Kidney tubule cell (primary cell): Measurements from ENCODE around the gene MAMSTR.

Experiments used
- DNase-seq: peaks from one replicate; pipeline ENCODE4 v3.0.0-alpha.2; 2018; ENCODE audit warnings: low spot score

The MAMSTR gene

GRCh38 chr19:48746738-48747575 lies 27.4 kb upstream of the MAMSTR start, which contains the start of gene IZUMO1:
IZUMO1 (minus strand) TSS chr19:48746909; CDS start chr19:48745859, 1,050 bp downstream.
- peak; percentile 89 for DNase-seq

DNA sequence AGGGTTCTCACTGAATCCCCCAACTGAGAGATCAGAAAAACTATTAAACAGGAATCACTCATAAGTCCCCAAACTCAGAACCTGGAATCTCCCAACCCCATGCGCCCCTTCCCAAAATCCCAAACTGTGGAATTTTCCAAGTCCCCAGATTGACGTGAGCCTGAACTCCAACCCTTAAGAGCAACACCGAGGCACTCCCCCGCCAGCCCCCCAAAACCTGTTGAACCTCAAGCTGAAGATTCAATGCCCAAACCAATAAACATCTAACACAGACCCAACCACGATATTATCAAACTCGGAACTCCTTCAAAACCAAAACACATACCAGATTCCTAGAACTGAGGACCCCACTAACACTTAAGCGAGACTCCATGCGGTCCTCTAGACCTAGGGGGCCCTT lies 26.6 kb upstream of the MAMSTR start:
- no peak for DNase-seq

GRCh38 chr19:48745208-48745995 lies 25.9 kb upstream of the MAMSTR start:
- DNase-seq, result peak; percentile 66

GRCh38 chr19:48742096-48742495 lies 22.6 kb upstream of the MAMSTR start:
- DNase-seq, result no peak

GRCh38 chr19:48741129-48741999 lies 21.8 kb upstream of the MAMSTR start:
- no peak for DNase-seq

- no peak for DNase-seq
Measured at GRCh38 chr19:48740164-48740972, 20.8 kb upstream of the MAMSTR start, which contains the start of gene RASIP1. RASIP1 (minus strand) TSS chr19:48740610; CDS start chr19:48740282, 328 bp downstream.

DNA sequence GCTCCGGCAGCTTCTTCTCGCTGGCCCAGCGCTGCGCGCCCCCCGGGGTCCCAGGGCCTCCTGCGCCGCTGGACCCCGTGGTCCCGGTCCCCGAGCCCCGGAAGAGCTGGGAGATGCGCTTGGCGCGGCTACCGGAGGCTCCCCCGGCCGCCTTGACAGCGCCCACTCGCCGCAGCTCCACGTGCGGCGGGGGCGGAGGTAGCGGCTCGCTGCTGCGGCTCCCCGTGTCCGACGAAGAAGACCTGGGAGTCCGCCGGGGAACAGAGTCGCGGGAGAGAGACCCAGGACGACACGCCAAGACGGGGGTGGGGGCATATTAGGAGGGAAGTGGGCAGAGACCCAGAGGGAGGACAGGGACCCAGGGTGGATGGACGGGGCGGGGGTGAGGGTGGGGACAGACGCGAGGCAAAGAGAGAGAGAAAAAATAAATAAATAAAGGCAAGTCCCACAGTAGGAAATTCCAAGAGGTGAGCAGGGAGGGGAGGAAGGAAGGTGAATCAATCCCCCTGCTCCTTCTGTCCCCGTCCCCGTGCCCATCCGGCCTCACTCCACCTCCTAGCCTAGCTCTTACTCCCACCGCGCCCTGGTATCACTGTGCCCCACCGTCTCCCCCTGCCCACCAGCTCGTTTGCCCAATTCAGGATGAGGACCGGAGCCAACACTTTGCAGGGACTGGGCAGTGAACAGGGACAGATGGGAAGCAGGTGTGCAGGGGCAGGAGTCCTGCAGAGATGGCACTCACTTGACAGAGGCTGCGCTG lies 20.1 kb upstream of the MAMSTR start:
- no peak for DNase-seq

DNA sequence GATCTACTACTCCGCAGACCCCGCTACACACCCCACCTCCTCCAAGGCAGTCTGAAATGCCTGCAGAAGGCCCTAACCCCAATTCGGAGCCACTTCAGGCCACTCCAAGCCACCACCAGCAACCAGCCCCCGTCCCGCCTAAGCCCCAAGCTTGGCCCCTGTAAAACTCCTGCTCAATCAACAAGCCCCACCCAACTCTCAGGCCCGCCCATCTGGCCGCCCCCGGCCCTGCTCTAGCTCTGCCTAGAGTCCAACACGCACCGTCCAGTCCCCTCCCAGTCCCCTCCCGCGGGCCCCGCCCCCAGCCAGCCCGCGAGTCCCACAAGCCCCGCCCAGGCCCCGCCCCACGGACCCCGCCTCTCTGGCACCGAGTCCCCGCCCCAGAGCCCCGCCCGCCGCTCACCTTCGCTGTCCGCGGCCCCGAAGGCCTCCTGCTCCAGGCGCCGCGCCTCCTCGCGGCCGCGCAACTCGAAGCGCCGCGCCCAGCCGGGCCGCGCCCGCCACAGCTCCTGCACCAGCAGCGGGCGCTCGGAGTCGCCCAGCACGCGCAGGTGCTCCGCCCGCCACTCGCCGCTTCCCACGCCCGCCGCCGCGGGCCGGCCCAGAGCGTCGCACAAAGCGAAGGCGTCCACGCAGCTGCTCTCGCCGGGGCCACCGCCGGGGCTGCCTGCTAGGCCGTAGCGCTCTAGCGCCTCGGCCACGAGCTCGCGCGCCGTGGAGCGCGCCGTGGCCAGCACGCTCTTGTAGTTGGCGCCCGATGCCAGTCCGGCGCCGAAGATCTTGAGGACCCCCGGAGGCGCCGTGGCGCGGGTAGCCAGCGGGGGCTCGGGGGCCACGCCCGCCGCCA lies 19.3 kb upstream of the MAMSTR start:
- DNase-seq, result peak; percentile 91

DNA sequence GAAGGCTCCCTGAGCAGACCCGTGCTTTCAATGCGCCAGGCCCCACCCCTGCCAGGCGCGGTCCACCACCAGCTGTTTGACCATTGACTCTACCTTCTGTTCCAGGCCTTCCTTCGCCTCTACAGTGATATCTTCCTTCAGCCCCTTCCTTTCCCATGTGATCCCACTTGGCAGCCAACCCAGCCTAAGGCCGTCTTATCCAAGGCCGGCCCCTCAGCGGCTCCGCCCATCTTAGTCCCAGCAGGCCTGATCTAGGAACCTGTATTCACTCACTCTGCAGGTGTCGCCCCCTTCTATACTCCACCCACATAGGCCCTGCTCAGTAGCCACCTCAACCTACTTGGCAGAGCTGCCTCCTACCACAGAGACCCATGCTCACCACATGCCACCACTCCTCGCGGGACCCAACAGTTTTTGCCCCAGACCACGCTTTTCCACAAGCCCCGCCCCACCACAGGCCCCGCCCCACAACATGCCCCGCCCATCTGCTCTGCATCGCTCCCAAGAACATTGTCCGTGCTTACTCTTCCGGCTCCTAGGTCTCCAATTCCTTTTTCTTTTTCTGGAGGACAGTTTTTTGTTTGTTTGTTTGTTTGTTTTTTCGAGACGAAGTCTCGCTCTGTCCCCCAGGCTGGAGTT lies 18.0 kb upstream of the MAMSTR start:
- no peak for DNase-seq

GRCh38 chr19:48735031-48735615 lies 15.6 kb upstream of the MAMSTR start:
- peak; percentile 22 for DNase-seq

DNA sequence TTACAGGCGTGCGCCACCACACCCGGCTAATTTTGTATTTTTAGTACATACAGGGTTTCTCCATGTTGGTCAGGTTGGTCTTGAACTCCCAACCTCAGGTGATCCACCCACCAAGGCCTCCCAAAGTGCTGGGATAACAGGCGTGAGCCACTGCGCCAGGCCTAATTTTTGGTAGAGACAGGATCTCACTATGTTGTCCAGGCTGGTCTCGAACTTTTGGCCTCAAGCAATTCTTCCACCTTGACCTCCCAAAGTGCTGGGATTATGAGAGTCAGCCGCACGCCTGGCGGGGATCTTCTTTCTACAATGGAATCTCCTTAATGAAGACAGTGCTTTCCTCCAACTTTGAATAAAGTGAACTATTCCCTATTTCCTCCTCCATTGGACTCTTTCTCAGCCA lies 15.1 kb upstream of the MAMSTR start:
- DNase-seq, result no peak

- DNase-seq, result no peak
Measured at GRCh38 chr19:48731452-48731851, 11.9 kb upstream of the MAMSTR start.

DNA sequence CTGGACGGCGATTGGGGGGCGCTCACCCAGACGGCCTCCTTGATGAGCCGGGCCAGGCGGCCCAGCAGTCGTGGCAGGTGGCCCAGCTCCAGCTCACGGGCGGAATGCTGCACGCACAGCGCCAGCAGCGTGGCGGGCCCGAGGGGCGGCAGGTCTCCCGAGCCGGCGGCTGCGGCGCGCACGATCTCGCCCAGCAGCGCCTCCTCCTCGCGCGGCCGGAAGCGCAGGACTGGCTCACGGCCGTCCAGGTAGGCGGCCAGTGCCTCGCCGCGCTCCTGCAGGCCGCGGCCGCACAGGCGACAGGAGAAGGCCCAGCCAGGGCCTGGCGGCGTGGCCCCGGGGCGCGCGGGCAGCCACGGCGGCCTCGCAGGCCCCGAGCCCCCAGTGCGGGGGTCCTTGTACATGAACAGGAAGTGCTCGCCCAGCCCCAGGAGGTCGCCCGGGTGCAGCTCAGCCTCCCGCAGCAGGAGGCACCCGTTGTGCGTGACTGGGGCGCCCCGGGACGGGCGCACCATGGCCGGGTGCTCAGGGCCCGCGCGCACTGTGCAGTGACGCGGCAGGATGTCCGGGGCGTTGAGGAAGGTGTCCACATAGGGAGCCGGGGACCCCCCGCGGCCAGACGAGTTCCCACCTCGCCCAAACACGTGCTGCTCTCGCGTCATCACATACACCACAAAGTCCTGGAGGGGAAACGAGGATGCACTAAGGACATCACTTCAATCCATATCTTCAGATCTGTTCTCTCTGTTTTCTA lies 9.6 kb upstream of the MAMSTR start:
- peak; percentile 15 for DNase-seq

GRCh38 chr19:48726556-48726955 lies 7.0 kb upstream of the MAMSTR start:
- no peak for DNase-seq

DNA sequence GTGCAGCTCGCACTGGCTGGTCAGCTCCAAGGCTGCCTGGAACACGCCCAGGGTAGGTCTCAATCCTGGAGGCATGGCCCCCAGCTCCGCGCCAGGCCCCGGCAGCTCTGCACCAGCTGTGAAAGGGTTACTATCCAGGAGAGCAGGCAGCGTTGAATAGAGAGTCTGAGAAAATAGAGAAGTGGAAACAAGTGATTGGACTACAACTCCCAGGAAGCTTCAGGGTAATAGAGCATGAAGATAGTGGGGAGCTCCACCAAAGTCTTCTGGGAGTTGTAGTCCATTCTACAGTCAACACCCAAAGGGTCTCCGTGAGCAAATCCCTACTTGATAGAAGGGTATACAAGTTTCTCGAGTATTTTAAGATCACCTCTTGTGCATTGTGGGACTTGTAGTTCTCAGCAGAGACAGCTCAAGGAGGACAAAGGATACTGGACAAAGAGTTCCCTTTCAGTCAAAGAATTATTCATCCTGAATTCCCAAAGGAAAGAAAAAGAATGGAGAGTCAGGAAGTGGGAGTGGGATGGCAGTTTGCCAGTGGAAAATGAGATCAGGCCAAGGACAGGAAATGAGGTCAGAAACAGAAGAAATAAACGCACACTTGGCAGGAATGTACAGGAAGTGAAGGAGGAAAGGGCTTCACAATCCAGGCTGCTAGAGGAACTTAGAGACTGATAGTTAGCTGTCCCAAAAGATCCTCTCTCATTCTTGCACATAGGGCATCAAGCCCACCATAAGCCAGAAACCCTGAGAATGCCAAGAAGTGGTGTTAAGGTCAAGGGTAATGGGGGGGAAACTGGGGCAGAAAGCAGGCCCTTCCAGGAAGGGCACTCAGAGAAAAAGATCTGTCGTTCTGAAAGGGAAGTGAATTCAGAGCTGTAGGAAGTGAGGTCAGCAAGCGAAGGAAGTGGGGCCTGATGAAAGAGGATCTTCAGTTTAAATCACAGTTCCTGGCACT lies 5.5 kb upstream of the MAMSTR start:
- DNase-seq, result peak; percentile 91

DNA sequence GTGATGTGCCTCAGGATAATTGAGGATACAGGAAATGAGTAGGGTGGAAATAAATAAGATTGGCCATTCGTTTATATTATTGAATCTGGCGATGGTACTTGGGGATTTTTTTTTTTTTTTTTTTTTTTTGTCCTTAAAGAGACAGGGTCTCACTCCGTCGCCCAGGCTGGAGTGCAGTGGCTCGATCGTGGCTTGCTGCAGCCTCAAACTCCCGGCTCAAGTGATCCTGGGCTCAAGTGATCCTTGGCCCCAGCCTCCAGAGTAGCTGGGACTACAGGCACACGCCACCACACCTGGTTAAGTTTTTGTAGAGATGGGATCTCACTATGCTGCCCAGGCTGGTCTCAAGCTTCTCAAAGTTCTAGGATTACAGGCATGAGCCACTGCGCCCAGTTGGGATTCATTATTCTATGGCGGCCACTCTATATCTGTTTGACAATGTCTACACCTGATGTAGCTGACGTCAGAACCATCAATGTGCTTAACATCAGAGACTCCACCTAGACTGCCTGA lies 2.7 kb upstream of the MAMSTR start:
- no peak for DNase-seq
